Neural cell (in vitro differentiated cells): ENCODE data around the gene ARL10. TPM values are rescaled to one million over a fixed set of nuclear protein-coding genes. Genes with fewer than 3 reads are reported as not detected.

Experiments
- H2AFZ ChIP-seq: fragments of 200-600, 300-800 bp; sonication (generic), shearing (Covaris generic); 2 replicates; pipeline ENCODE4 v1.6.0; 2014; ENCODE audit warnings: low read depth, mild to moderate bottlenecking, antibody characterized with exemption, low read length, moderate library complexity
- H3F3A ChIP-seq: fragments of 200-600 bp; shearing (Covaris generic); 2 replicates; pipeline ENCODE4 v1.6.1; 2016; ENCODE audit warnings: mild to moderate bottlenecking, moderate library complexity, mixed read lengths, antibody characterized with exemption, low read length; ENCODE audit not compliant: insufficient read depth, poor library complexity, severe bottlenecking
- H3K27ac ChIP-seq: fragments of 200-600, 300-800 bp; sonication (generic), shearing (Covaris generic); 2 replicates; pipeline ENCODE4 v1.5.1; 2014; ENCODE audit warnings: mild to moderate bottlenecking, low read length, moderate library complexity
- H3K27me3 ChIP-seq: fragments of 300-800, 200-600 bp; sonication (generic), shearing (Covaris generic); 2 replicates; pipeline ENCODE4 v1.6.0; 2014; ENCODE audit warnings: mild to moderate bottlenecking, low read depth, low read length, moderate library complexity; ENCODE audit not compliant: insufficient read depth
- H3K36me3 ChIP-seq: fragments of 300-800, 200-600 bp; sonication (generic), shearing (Covaris generic); 2 replicates; pipeline ENCODE4 v1.5.1; 2014; ENCODE audit warnings: mild to moderate bottlenecking, antibody characterized with exemption, low read length, moderate library complexity; ENCODE audit not compliant: insufficient read depth
- H3K4me2 ChIP-seq: fragments of 300-800, 200-600 bp; sonication (generic), shearing (Covaris generic); 2 replicates; pipeline ENCODE4 v1.6.0; 2014; ENCODE audit warnings: mild to moderate bottlenecking, low read length
- H3K4me3 ChIP-seq: fragments of 300-800, 200-600 bp; sonication (generic), shearing (Covaris generic); 2 replicates; pipeline ENCODE4 v1.5.1; 2014; ENCODE audit warnings: mild to moderate bottlenecking, low read length, moderate library complexity
- H3K79me2 ChIP-seq: fragments of 200-600 bp; shearing (Covaris generic); replicated peaks from 2 replicates; pipeline ENCODE4 v1.6.0; 2014; ENCODE audit warnings: mild to moderate bottlenecking, low read length, moderate library complexity; ENCODE audit not compliant: insufficient read depth
- H3K9ac ChIP-seq: fragments of 300-800, 200-600 bp; sonication (generic), shearing (Covaris generic); 2 replicates; pipeline ENCODE4 v1.6.1; 2016; ENCODE audit warnings: mild to moderate bottlenecking, low read length, mixed read lengths
- H3K9me2 ChIP-seq: fragments of 200-600 bp; shearing (Covaris generic); 2 replicates; pipeline ENCODE4 v1.6.1; 2016; ENCODE audit warnings: mild to moderate bottlenecking, low read length, mixed read lengths; ENCODE audit not compliant: insufficient read depth
- H3K9me3 ChIP-seq: fragments of 200-600, 300-800 bp; sonication (generic), shearing (Covaris generic); 2 replicates; pipeline ENCODE4 v1.6.1; 2016; ENCODE audit warnings: mild to moderate bottlenecking, mixed run types, low read length, moderate library complexity, mixed read lengths
- H4K20me1 ChIP-seq: fragments of 200-600 bp; shearing (Covaris generic); 2 replicates; pipeline ENCODE4 v1.6.1; 2016; ENCODE audit warnings: mild to moderate bottlenecking, mixed run types; ENCODE audit not compliant: insufficient read depth
- EP300 ChIP-seq: fragments of 450-650 bp; conservative IDR thresholded peaks from 2 replicates; pipeline ENCODE4 v1.6.1; 2014; ENCODE audit warnings: antibody characterized with exemption, mild to moderate bottlenecking, moderate library complexity; ENCODE audit not compliant: poor library complexity, severe bottlenecking
- EZH2 ChIP-seq: fragments of 200-600, 300-800 bp; shearing (Covaris generic), sonication (generic); IDR thresholded peaks from 2 replicates; pipeline ENCODE4 v1.6.1; 2014; ENCODE audit warnings: antibody characterized with exemption, low read length, borderline replicate concordance, mild to moderate bottlenecking; ENCODE audit not compliant: insufficient read depth, poor library complexity, severe bottlenecking
- MXI1 ChIP-seq: fragments of 450-650 bp; conservative IDR thresholded peaks from 2 replicates; pipeline ENCODE4 v1.6.1; 2014; ENCODE audit warnings: antibody characterized with exemption, mild to moderate bottlenecking; ENCODE audit not compliant: poor library complexity, severe bottlenecking
- POLR2AphosphoS5 ChIP-seq: IDR thresholded peaks from 2 replicates; pipeline ENCODE4 v1.6.1; 2012
- RAD21 ChIP-seq: fragments of 450-650 bp; conservative IDR thresholded peaks from 2 replicates; pipeline ENCODE4 v1.6.1; 2014; ENCODE audit warnings: antibody characterized with exemption, mild to moderate bottlenecking, moderate library complexity
- SMC3 ChIP-seq: fragments of 450-650 bp; conservative IDR thresholded peaks from 2 replicates; pipeline ENCODE4 v1.6.1; 2014; ENCODE audit warnings: antibody characterized with exemption, mild to moderate bottlenecking, moderate library complexity; ENCODE audit not compliant: poor library complexity
- TAF1 ChIP-seq: IDR thresholded peaks from 2 replicates; pipeline ENCODE4 v1.6.1; 2012; ENCODE audit warnings: low read depth
- polyA plus RNA-seq: library from polyadenylated mRNA; depleted of rRNA; stranded (reverse); fragments of >200 nt; gene quantifications from 2 replicates; pipeline ENCODE4 v1.2.3, GENCODE V29; 2014
- TF ChIP-seq, protein P1 (sequence below): IDR thresholded peaks from 2 replicates; pipeline ENCODE4 v1.6.1; 2012; ENCODE audit warnings: borderline replicate concordance
- TF ChIP-seq, protein P2 (sequence below): fragments of 450-650 bp; IDR thresholded peaks from 2 replicates; pipeline ENCODE4 v1.5.1; 2014; ENCODE audit warnings: antibody characterized with exemption, mild to moderate bottlenecking, moderate library complexity; ENCODE audit not compliant: poor library complexity, severe bottlenecking

Gene ARL10
- polyA plus RNA-seq, 1 donor from 2014 or later = 22.8 TPM

DNA sequence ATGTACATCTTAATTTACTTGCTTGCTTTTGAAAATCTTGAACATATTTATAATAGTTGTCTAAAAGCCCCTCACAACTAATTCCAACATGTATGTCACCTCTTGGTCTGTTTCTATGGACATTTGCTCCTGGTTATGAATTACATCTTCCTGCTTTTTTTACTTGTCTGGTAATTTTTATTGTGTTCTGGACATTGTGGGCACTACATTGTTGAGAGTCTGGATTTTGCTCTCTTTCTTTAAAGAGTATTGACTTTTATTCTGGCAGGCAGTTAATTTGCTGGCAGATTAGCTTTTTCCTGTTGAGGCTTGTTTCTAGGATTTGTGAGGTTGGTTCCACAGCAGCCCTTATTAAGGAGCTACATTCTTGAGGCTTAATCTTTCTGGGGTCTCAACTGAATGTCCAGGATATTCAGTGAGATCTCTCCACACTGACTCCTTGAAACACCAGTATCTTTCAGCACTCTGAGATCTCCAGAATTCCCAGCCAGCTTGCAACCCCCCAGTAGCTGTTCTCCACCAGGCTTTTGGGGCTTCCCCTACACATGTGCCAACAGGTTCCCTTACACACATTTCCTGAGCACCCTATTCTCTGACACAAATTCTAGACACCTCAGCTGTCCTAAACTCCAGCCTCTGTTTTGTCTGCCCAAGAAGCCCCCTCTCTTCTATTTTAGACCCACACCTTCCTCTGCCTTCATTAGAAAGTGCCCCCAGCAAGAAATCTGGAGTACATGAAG lies 31.1 kb upstream of the ARL10 start:
- H3K4me2 ChIP-seq = no peak overlapping the region
- no peaks in the 10 kb centered on the region for H3K27me3 ChIP-seq
- H3K9me2 ChIP-seq = no peaks in the 10 kb centered on the region
- TF ChIP-seq EP300 (no peak), TAF1 (no peak), RAD21 (no peak)
- TF ChIP-seq, protein P1, sequence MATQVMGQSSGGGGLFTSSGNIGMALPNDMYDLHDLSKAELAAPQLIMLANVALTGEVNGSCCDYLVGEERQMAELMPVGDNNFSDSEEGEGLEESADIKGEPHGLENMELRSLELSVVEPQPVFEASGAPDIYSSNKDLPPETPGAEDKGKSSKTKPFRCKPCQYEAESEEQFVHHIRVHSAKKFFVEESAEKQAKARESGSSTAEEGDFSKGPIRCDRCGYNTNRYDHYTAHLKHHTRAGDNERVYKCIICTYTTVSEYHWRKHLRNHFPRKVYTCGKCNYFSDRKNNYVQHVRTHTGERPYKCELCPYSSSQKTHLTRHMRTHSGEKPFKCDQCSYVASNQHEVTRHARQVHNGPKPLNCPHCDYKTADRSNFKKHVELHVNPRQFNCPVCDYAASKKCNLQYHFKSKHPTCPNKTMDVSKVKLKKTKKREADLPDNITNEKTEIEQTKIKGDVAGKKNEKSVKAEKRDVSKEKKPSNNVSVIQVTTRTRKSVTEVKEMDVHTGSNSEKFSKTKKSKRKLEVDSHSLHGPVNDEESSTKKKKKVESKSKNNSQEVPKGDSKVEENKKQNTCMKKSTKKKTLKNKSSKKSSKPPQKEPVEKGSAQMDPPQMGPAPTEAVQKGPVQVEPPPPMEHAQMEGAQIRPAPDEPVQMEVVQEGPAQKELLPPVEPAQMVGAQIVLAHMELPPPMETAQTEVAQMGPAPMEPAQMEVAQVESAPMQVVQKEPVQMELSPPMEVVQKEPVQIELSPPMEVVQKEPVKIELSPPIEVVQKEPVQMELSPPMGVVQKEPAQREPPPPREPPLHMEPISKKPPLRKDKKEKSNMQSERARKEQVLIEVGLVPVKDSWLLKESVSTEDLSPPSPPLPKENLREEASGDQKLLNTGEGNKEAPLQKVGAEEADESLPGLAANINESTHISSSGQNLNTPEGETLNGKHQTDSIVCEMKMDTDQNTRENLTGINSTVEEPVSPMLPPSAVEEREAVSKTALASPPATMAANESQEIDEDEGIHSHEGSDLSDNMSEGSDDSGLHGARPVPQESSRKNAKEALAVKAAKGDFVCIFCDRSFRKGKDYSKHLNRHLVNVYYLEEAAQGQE = no peak
- no peak overlapping the region for H3K27ac ChIP-seq
- no peak overlapping the region for H2AFZ ChIP-seq
- H3K4me3 ChIP-seq = no peak overlapping the region
- no peaks in the 10 kb centered on the region for H3K79me2 ChIP-seq
- H3F3A ChIP-seq = no peaks in the 10 kb centered on the region
- H3K9me3 ChIP-seq = no peaks in the 10 kb centered on the region
- peaks cover 8% of the 10 kb centered on the region for H3K36me3 ChIP-seq
- H4K20me1 ChIP-seq = no peaks in the 10 kb centered on the region
- no peak overlapping the region for H3K9ac ChIP-seq

DNA sequence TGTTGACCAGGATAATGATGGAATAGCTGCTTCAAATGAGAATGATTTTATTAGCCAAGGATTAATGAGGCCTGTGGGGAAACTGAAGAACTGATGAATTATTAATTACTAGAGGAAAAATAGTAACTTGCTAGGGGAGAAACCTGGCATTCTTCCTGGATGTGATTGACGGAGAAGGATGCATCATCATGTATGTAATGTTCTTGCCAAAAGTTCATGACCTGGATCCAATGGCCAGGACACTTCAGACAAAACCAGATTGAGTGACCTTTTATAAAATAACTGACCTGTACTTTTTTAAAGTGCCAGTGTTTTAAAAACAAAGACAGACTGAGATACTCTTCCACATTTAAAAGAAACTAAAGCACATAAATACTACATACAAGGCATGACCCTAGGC lies 27.4 kb upstream of the ARL10 start:
- Histone ChIP-seq H3K4me2 (no peak overlapping the region), H2AFZ (no peak overlapping the region), H3F3A (no peaks in the 10 kb centered on the region), H3K79me2 (no peaks in the 10 kb centered on the region), H3K9me2 (no peaks in the 10 kb centered on the region), H3K4me3 (no peak overlapping the region), H3K36me3 (peaks cover 8% of the 10 kb centered on the region), H4K20me1 (no peaks in the 10 kb centered on the region), H3K27ac (no peak overlapping the region), H3K9me3 (no peaks in the 10 kb centered on the region), H3K27me3 (no peaks in the 10 kb centered on the region), H3K9ac (no peak overlapping the region)
- no peak for TF ChIP-seq POLR2AphosphoS5

DNA sequence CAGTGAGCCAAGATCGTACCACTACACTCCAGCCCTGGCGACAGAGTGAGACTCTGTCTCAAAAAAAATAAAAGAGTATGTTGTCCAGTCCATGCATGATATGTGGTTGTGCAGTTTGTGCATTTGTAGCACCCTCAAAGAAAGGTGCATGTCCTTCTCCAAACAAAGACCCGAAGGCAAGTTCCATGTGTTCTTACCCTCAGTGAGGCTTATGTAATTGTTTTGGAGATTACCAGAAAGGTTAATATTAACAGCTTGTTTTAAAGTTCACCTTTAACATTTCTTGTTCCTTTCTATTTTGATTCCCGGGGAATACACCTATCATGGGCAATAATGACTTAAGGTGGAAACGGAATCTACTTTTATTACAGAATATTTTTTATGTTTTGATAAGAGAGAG lies 26.0 kb upstream of the ARL10 start:
- Histone ChIP-seq H3K27ac (no peak overlapping the region), H3F3A (no peaks in the 10 kb centered on the region), H3K9ac (no peak overlapping the region), H3K36me3 (peaks cover 8% of the 10 kb centered on the region), H4K20me1 (no peaks in the 10 kb centered on the region), H3K4me3 (no peak overlapping the region), H3K9me3 (no peaks in the 10 kb centered on the region), H3K9me2 (no peaks in the 10 kb centered on the region), H2AFZ (no peak overlapping the region), H3K4me2 (no peak overlapping the region), H3K79me2 (no peaks in the 10 kb centered on the region), H3K27me3 (no peaks in the 10 kb centered on the region)
- no peak for TF ChIP-seq EP300
- no peak for TF ChIP-seq MXI1
- no peak for TF ChIP-seq POLR2AphosphoS5
- no peak for TF ChIP-seq RAD21
- no peak for TF ChIP-seq TAF1
- TF ChIP-seq, protein P2, sequence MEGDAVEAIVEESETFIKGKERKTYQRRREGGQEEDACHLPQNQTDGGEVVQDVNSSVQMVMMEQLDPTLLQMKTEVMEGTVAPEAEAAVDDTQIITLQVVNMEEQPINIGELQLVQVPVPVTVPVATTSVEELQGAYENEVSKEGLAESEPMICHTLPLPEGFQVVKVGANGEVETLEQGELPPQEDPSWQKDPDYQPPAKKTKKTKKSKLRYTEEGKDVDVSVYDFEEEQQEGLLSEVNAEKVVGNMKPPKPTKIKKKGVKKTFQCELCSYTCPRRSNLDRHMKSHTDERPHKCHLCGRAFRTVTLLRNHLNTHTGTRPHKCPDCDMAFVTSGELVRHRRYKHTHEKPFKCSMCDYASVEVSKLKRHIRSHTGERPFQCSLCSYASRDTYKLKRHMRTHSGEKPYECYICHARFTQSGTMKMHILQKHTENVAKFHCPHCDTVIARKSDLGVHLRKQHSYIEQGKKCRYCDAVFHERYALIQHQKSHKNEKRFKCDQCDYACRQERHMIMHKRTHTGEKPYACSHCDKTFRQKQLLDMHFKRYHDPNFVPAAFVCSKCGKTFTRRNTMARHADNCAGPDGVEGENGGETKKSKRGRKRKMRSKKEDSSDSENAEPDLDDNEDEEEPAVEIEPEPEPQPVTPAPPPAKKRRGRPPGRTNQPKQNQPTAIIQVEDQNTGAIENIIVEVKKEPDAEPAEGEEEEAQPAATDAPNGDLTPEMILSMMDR = no peak
- no peak for TF ChIP-seq SMC3
- no peak for TF ChIP-seq EZH2
- TF ChIP-seq, protein P1 = no peak
